Activated gamma-delta T cell treated with anti-CD3 and anti-CD28 coated beads, Interleukin-2, amount 50 U/mL, for 16 hours (primary cell): Measurements from ENCODE around the gene SDSL.

Experiments
- DNase-seq: peaks from one replicate; pipeline ENCODE4 v3.0.0-alpha.2; 2020; ENCODE audit warnings: low read depth

Gene SDSL

GRCh38 chr12:113480336-113480971, 58.3 kb downstream of the SDSL start:
- DNase-seq, result no peak

GRCh38 chr12:113482334-113482733, 60.2 kb downstream of the SDSL start:
- no peak for DNase-seq

GRCh38 chr12:113485330-113485729, 63.1 kb downstream of the SDSL start:
- no peak for DNase-seq

- DNase-seq, result no peak
Measured at GRCh38 chr12:113486722-113487121, 64.5 kb downstream of the SDSL start.
